Left forelimb (tissue), 1 donor: ENCODE data around the gene ARHGEF17.

Experiments used
- DNase-seq: peaks from one replicate; pipeline ENCODE4 v3.0.0-alpha.2; 2018; ENCODE audit warnings: low spot score

Gene ARHGEF17

DNA sequence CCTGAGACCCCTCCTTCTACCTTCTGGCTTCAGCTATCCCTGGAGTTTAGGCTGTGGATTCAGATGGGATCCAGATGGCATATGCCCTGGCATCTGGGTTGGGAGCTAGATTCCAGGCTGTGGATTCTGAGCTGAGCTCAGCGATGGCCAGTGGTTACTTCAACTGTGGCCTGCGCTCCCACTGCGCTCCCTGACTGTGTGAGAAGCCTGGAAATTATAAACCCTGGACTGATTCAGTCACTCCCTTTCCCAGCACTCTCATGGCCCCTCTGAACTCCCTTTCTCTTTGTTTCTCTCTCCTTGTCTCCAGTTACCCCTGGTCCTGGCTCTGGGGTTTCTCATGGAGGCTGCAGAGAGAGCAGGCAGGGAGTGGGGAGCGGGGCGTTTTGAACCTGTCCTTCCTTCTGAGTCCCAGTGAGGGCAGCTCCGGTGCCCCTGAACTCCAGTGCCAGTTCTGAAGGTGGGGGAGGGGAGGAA, 4.8 kb downstream of the ARHGEF17 start:
- no peak for DNase-seq

DNA sequence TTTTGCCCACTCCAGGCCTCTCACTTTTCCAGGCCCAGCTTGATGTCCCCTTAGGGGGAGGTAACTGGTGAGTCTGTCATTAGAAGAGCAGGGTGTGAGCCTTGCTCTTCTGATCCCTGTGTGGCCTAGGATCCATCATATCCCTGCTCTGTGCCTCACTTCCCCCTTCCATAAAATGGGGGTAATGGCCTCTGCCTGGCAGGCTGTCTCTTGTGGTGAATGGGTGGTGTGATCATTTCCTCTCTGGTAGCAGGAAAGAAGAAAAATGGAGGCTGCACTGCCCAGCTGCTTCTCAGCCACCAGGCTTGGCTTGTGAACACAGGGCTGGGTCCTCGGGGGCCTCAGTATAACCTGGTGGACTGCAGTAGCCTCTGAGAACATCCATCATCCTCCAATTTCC, 5.6 kb downstream of the ARHGEF17 start:
- no peak for DNase-seq

DNA sequence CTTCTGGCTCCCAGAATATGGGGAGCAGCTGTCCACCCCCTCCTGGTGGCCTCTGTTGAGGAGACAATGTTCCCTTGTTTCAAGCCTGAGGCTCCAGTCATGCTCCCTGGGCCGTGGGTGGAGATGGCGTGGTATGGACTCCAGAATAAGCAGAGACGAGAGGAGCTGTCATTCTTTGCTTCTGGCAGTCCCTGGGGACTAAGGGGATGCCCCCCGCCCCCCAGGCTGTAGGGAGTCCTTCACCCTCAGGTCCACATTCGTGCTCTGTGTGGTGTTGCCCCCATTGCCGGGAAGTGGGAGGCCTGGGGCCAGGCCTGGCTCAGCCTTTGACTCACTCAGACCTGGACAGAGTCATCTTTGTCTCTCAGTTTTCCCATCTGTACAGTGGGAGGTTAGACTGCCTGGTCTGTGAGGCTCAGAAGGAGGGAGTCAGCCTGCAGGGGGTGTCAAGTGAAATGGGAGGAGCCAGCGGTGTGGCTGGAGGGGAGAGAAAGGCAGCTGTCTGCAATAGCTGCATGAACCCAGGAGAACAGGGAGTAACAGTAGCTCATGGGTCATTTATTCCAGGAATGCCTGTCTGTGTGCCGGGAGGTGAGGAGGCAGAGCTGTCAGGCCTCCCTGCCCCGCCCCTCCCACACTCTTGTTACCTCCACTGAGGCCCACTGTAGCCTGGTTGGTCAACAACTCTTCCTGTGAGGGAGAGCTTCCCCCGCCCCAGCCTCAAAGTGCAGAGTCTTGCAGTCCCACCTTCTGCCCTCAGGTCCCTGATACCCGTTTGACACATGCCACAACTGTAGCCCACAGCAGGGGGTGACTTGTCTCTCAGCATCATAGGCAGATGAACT, 6.3 kb downstream of the ARHGEF17 start:
- DNase-seq = no peak

DNA sequence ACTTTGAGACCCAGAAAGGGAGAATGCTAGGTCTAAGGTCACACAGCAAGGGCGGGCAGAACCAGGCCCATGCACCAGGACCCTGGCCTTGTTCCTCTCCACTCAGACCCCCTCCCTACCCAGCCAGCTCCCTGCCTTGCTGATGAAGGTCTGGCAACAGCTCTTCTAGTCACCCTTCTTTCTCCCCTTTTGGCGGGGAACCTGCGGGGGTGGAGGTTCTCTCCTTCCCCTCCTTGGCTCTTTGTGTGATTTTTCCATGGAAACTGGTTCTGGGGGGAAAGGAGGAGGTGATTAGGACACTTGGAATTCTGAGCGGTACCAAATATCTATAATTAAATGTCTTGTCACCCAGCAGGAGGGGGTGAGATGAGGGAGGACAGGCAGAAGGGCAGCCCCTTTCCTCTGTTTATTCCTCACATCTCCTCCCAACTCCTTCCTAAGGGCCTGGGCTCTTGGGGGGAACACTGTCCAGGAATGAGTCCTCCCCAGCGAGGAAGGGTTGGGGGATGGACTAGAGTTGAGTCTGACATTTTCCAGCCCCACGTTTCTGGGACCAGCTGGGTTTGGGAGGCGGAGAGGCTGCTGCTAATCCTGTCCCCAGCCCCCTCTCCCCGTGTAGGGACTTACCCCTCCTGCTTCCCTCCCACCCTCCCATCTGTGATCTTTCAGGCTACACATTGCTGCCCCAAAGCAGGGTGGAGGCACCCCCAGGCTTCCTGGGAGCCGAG, 7.4 kb downstream of the ARHGEF17 start:
- DNase-seq = no peak

DNA sequence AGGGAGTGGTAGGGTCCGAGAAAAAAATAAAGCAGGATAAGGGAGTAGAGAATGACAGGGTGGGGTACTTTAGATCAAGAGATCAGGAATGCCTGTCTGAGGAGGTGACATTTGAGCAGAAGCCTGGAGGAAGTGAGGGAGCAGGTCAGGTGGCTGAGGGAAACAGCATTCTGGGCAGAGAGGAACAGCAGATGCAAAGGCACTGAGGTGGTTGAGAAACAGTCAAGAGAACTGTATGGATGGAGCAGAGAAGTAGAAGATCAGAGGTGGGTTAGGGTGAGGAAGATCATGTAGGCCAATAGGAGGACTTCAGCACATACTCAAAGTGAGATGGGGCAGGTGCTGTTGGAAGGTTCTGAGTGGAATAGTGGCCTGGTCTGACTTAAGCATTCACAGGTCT, 8.3 kb downstream of the ARHGEF17 start:
- DNase-seq = no peak

DNA sequence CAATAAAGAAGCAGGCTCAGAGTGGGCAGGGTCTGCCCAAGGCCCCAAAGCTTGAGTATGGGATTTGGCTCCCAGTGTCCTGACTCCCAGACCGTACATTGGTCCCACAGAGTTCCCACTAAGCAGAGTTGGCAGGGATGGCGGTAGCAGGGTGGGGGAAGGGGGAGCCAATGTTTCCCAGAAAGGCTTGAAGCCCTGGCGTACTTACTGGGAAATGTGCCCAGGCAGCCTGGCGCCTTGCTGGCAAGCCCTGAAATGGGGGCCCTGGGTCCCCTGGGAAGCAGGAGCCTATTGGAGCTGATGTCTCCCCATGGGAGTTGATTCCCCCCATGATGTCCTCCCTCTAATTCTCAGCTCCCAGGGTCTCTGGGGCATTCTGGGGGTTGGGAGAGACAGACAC, 9.3 kb downstream of the ARHGEF17 start:
- DNase-seq = no peak

DNA sequence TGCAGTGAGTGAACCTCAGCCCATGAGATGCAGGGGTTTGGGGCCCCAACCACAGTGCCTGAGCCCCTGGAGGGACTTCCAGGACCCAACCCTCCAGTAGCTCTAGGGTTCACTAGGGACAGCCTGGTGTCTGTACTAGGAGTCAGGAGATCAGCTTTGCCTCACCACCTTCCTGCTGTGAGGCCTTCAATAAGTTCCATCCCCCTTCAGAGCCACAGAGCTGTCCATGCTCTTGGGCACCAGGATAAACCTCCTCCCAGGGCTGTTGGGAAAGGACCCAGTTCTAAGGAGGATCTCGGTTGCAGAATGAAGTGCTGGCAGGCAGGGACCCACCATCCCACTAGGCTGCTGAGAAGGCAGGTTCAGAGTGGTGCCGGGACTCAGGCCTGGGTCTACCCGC, 9.7 kb downstream of the ARHGEF17 start:
- DNase-seq = no peak

DNA sequence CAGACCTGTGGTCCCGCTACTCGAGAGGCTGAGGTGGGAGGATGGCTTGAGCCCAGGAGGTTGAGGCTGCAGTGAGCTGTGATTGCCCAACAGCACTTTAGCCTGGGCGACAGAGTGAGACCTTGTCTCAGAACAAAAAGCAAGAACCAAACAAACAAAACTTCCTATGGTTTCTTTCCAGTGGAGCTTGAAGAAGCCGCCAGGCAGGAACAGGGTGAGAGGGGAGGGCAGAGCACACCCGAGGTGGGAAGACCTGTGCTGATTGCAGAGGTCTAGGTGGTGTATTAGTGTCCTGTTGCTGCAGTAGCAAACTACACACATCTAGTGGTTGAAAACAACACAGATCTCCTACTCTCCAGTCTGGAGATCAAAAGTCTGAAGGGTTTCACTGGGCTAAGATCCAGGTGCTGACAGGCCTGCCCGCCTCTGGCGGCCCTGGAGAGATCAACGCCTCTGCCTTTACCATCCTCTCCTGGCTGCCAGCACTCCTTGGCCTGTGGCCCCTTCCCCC, 10.5 kb downstream of the ARHGEF17 start:
- DNase-seq = no peak

DNA sequence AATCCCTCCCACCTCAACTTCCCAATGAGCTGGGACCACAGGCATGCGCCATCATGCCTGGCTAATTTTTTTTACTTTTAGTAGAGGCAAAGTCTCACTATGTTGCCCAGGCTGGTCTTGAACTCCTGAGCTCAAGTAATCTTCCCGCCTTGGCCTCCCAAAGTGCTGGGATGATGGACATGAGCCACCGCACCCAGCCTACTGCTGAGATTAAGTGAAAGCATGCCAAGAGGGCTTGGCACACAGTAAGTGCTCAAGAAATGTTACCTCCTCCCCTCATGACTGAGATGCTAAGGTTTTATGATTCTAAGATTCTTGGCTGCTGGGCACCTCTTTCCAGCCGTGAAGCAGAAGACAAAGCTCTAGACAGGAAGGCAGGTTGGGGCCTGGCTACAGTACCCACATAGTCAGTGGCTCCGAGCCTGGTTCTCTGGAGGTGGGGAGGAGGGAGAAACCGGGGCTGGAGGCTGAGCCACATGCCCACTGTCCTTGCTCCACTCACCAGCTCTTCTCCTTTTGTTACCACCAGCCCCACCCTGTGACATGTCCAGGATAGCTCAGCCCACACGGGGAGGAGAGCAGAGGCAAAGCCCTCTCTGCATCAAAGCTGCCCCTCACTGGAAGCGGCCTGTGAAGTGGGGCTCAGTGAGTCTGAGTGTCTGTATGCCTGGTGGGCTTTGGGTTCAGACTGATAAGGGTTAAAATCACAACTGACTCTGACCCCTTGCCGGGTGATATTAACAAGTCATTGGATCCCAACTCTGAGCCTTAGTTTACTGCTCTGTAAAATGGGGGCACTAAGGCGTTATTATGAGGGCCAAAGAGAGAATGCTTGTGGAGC, 12.9 kb downstream of the ARHGEF17 start:
- DNase-seq = no peak

DNA sequence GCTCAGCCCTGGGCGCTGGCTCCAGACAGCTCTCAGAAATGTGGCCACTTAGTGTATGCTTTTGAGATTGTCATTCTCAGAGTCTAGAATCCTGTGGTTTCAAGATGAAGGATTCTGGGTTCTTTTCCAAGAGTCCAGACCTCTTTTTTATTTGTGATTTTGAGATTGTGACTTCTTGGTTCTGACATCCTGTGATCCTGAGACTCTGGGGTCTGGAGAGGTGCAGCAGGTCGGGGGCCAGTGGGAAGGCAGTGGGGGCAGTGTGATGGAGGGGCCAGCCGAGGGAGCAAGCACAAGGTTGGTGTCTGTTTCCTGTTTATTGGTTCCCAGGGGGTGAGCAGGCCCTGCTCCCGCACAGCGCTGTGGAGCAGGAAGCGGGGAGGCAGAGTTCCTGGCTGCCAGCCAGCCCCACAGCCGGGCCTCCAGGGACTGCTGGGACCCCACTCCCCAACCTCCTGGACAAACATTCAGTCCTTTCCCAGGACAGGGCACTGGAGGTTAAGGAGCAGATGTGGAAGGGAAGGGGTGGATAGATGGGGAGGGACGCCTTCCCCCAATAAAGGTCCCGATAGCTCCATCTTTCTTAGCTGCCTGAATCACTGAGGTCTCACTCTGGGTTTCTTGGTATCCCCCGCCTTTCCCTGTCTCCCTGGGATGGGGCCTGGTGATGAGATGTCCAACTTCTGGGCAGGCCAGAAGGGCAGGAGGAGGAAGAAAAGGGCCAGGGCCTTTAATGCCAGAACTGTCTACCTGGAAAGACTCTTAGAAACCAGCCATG, 13.7 kb downstream of the ARHGEF17 start:
- no peak for DNase-seq

DNA sequence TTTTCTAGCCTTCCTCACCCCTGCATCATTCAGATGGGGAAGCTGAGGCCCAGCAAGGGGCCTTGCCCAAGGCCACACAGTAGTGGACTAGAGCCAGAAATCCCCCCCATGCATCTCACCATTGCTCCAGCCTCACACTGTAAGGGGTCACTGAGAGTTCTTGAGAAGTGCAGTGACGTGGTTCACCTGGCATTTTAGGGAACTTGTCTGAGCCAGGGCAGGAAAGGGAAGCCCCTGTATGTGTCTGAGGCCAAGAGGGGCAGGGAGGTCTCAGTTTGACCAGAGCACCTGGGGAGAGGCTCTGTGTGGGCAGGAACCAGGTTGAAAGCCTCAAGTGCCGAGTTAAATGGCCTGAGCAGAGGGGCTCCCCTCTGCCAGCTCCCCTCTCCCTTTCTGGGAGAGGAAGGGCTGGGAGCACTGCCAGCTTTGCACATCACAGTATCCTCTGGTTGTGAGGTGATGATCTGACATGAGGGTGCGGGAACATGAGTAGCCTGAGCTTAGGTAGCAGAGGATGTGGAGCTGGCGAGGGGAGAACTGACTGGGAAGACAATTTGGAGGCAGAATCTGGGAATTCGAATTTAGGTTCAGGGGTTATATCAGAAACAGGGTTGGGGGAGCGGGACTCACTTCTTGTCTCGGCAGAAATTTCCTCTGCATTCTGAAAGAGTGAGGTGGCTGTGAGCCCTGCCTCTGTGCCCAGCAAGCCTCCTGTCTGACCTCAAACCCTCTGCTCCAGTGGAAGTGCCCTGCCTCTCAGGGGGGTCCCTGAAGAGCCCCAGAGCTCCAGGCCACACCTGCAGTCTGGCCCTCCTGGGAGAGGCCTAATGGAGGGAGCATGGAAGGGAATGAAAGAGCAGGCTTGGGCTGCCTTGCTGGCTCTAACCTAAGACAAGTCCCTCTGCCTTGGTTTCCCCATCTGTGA, 14.6 kb downstream of the ARHGEF17 start:
- no peak for DNase-seq

DNA sequence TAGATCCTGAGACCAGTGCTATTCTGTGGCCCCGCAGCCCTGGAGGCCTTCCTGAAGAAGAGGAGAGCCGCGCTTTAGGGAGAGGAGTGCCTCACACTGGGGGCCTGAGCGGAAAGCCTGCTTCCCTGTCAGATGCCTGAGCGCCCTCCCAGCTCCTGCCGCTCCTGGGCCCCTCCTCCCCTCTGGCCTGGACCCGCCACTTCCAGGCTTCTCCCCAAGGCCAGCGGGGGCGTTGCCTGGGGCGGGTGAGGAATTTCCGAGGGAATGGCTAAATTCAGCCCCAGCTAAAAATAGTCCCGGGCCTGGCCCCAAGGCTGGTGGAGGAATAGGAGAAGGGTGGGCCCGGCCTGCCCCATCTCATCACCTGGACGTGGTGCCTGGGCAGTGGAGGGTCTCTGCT, 15.4 kb downstream of the ARHGEF17 start:
- DNase-seq = peak; percentile 87

DNA sequence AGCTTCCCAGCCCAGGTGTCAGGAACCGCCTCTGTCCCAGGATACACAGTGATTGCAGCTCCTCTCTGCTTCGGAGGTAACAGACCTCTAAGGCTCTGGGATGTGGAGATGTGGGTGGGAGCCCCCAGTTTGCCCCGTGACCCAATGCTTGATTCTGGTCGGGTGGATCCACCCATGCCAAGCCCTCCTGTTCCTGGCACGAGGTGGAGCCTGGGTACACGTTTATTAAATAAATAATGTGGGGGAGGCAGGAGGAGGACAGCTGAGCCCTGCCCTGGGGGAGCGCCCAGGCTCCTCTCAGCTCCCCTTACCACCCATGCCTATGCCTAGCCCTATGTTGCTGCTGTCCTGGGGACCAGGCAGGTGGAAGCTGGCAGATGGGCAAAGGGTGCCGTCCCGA, 16.0 kb downstream of the ARHGEF17 start:
- DNase-seq = no peak

DNA sequence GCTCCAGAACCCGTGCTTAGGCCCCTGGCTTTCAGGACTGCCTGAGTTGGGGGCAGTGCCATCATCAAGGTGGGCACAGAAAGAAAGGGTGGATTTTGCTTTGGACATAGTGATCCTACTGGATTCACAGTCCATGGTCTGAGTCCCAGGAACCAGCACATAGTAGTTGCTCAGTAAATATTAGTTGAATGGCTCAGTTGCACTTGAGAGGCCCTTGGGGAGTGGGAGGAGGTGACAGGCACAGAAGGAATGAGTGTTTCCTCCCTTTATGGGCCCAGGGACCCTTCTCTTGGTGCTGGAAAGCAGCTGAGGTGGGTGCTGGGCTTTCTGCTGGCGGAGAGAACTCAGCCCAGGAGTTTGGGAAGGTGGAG, 16.6 kb downstream of the ARHGEF17 start:
- DNase-seq = no peak

DNA sequence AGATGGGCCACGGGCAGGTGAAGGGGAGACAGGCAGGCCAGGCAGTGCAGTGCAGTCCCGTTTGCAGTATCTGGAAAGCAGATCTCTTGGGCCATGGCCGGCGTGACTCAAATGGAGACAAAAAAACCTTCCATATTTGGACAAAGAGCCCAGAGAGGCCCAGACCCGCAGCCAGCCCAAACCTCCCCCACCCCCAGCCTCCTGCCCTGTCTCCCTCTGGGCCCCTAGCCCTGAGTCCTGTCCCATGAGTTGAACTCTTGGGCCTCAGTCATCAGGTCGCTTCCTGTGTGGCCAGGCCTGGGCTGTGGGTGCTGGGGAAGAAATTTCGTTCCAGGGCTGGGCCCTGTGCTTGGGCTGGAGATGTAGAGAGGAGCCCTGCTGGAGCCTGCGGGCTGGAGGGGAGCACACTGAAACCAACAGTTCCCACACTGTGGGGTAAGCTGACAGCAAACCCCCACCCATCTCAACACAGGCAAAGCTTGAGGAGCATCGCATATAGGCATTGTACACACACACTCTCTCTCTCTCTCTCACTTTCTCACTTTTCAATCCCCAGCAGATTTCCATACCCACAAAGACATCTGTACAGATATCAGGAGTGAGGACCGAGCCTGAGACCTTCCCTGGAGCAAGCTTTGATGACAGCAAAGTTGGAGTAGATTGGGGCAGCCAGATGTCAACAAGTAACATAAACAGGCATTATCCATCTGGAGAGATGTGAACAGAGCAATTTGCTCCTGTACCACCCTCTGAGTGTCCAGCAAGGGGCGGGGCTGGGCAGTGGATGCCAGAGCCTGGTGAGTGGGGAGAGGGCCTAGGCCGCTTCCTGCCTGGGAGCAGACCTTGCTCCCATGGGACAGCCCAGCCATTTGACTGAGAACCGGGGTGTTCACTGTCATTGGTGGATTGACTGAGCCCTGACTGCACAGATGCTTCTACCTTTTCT, 17.2 kb downstream of the ARHGEF17 start:
- DNase-seq = no peak

DNA sequence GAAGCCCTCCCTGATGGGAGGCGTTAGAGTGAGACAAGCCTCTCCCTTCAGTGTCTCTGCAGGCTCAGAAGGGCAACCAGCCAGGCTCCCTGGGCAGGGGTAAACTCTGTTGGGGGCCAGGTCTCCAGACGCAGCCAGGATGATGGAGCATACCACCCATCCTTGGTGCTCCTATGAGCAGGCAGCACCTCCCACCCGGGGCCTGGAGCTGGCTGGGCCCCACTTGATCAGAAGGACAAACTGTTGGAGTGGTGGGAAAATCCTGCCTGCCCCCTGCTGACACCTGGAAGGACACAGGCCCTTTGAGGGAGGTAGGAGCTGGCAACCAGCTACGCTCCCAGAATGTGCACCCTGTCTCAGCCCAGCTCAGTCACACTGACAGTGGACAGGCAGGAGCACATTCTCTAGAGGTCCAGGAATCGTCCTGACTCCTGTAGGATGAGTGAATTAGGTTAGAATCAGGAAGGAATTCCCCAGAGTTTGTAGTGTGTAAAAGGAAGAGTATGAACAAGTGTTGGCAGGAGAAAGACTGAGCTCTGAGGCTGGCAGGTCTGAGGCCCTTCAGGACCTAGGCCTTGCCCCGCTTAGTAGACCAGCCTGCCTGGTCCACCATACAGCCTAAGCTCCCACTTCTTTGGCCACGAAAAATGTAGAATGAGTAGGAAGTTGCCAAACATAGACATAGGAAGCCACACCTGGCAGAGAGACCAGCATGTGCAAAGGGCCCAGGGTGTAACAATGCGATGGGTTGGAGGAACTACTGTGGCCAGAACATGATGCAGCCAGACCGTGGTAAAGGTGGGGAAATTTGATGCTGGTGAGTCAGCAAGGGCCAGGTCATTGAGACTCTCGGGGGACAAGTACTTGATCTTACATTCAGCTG, 19.1 kb downstream of the ARHGEF17 start:
- no peak for DNase-seq

DNA sequence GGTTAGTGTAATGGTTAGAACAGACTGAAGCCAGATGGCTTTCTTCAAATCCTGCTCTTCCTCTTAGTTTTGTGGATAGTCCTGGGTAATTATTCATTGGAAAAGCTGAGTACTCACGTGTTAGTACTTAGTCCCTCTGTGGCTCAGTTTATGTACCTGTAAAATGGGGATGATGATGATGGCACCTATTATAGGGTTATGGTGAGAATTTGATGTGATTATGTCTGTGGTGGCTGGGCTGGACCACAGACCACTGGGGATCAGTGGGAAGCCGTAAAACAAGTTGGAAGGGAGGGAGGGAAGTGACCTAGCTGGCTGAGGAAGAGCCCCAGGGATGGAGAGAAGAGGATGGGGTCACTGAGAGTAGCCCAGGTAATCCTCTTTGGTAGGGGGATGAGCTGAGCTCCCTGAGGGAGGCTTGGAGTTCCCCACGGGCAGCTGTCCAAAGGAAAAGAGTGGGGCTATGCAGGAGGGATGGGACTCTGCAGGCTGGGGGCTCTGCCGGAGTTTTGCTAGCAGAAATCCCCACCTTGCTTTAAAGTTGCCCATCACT, 19.8 kb downstream of the ARHGEF17 start:
- DNase-seq = no peak

DNA sequence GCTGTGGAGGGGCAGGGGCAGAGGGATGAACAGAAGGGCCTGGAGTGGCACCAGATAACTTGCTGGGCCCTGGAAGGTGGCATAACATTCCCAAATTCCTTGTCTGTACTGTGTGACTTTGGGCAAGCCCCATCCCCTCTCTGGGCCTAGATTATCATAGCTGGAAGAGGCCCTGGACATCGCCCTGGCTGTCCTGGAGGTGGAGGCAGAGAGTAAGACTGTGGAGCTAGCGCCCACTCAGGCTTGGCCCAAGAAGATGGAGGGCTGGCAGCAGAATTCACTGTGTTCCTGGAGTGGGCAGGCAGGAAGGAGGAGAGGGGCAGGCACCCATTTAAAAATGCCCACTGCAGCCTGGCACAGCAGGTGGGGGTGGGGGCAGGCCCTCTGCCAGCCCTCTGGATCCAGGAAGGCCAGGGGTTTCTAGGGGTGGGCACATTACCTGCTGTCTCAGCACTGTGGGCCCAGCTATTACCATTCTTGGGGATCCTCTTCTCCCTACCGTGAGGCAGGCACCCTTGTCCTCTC, 22.6 kb downstream of the ARHGEF17 start:
- no peak for DNase-seq
